ENCODE results near the gene ZNF445.
"Not testable (repeated sequence)": the region's sequence is repeated elsewhere in the genome, so short reads cannot be mapped to it uniquely, and the experiment has no call there.

ZNF445 gene

GRCh38 chr3:44436181-44436580 is 41.3 kb downstream of the ZNF445 start:
- no peak for DNase-seq
- peaks cover 13 to 21% of the 10 kb centered on the region in 2 donors for H3K4me1 Mint-ChIP-seq
- H3K9me3 Mint-ChIP-seq: no peaks in the 10 kb centered on the region
- no peak for ATAC-seq (replicated peaks)
- peaks cover 3 to 4% of the 10 kb centered on the region in 2 donors for H3K36me3 Mint-ChIP-seq
- H3K27ac Mint-ChIP-seq: no peak overlapping the region
- no peaks in the 10 kb centered on the region for H3K27me3 Mint-ChIP-seq
- H3K4me3 Mint-ChIP-seq: no peak overlapping the region

DNA sequence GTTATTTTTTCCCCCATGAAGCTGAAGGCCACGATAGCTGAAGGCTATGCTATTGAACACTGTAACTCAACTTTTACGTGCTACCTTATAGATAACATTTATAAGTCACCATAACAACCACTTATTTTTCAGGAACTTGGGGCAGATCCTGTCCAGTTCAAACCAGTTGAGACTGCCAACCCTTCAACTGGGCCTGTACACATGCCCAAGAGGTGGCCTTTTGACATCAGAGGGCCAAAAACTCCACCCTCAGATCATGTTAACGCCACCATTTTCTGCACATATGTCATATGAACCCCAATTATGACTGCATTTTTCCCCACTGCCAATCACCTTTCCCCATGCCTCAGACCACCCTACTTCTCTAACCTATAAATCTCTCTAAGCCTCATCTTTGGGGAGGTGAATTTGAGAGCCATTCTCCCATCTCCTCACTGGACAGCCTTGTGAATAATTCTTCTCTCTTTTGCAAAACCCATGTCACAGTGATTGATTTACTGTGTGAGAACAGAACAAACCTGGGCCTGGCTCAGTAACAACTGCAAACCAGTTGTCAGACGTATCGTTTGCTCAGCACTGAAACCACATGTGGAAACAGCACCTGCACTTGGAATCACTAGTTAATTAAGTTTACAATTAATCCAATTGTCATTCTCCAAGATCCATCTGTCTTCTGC is 42.5 kb downstream of the ZNF445 start:
- ATAC-seq (replicated peaks) (no peak), DNase-seq (no peak)
- Mint-ChIP-seq H3K4me3 (no peak overlapping the region), H3K27me3 (no peaks in the 10 kb centered on the region), H3K36me3 (peaks cover 3 to 4% of the 10 kb centered on the region in 2 donors), H3K4me1 (peaks cover 7 to 10% of the 10 kb centered on the region in 2 donors), H3K27ac (no peak overlapping the region), H3K9me3 (no peaks in the 10 kb centered on the region)

GRCh38 chr3:44430466-44430865 is 47.0 kb downstream of the ZNF445 start:
- no peak for ATAC-seq (replicated peaks)
- Mint-ChIP-seq H3K4me3 (no peak overlapping the region), H3K4me1 (peaks cover 0 to 2% of the 10 kb centered on the region in 2 donors), H3K27ac (no peak overlapping the region), H3K36me3 (no peaks in the 10 kb centered on the region), H3K27me3 (no peaks in the 10 kb centered on the region), H3K9me3 (no peaks in the 10 kb centered on the region)
- no peak for DNase-seq

DNA sequence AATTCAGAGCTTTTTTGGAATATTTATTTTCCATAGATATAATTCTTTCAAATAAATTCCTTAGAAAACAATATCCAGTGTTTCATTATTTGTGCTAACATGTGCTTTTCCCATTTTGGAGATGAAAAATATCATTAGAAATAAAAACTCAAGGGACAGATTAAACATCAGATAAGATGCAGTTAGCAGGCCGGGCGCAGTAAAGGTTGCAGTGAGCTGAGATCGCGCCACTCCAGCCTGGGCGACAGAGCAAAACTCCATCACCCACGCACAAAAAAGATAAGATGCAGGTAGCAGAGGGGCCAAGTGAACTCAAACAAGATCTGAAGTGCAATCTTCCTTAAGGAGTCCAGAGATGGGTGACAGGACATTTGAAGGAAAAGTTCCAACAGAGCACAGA is 48.0 kb downstream of the ZNF445 start:
- Mint-ChIP-seq H3K27me3 (peaks cover 0 to 7% of the 10 kb centered on the region in 2 donors), H3K4me3 (no peak overlapping the region), H3K4me1 (peaks cover 0 to 2% of the 10 kb centered on the region in 2 donors), H3K27ac (no peak overlapping the region), H3K36me3 (no peaks in the 10 kb centered on the region), H3K9me3 (no peaks in the 10 kb centered on the region)
- DNase-seq: no peak
- no peak for ATAC-seq (replicated peaks)

DNA sequence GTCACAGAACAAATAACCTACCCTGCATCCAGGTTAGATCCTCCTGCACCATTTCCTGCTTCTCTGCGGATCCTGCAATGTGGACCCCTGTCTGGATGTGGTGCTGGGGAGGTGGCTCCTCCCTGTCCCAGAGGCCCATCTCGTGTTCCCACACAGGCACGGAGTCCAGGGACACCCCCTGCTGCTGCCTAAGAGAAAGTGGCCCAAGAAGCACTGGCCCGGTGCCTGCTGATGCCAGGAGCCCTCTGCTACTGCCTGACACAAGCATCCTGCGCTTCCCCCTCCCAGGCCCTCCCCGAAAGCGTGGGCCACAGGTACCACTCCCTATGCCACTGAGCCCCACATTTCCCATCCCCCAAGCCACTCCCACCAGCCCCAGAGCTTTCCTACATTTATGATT is 48.6 kb downstream of the ZNF445 start:
- Mint-ChIP-seq H3K9me3 (no peaks in the 10 kb centered on the region), H3K27me3 (peaks cover 0 to 9% of the 10 kb centered on the region in 2 donors), H3K27ac (no peak overlapping the region), H3K4me3 (no peak overlapping the region), H3K36me3 (no peaks in the 10 kb centered on the region), H3K4me1 (peaks cover 0 to 2% of the 10 kb centered on the region in 2 donors)
- ATAC-seq (replicated peaks): no peak
- DNase-seq: no peak

DNA sequence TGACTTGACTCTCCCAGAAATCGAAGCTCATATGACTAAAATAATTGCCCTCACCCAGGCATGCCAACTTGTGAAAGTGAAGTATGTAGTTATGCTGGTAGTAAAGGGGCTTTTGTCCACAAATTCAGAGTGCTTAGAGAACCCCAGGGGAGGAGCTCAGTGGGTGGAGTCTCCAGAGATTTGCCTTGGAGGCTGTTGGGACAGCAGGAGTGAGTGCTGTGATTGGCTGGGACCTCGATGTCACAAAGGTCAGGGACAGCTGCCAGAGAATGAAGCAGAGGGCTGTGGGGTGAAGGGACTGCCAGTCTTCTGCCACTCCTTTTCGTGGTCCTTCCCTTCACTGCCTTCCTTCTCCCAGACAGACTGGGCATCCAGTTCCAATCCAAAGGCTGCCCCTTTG is 49.8 kb downstream of the ZNF445 start:
- Mint-ChIP-seq H3K4me1 (peaks cover 0 to 2% of the 10 kb centered on the region in 2 donors), H3K4me3 (no peak overlapping the region)
- ATAC-seq (replicated peaks): no peak

GRCh38 chr3:44424758-44425157 is 52.7 kb downstream of the ZNF445 start:
- Mint-ChIP-seq H3K36me3 (no peaks in the 10 kb centered on the region), H3K27ac (no peak overlapping the region), H3K4me1 (peaks cover 0 to 2% of the 10 kb centered on the region in 2 donors), H3K4me3 (no peak overlapping the region), H3K27me3 (peaks cover 0 to 13% of the 10 kb centered on the region in 2 donors), H3K9me3 (no peaks in the 10 kb centered on the region)
- ATAC-seq (replicated peaks): no peak
- DNase-seq: no peak

More for the DNA sequence above, 49.8 kb downstream of the ZNF445 start:
- no peak for DNase-seq
- Mint-ChIP-seq H3K36me3 (no peaks in the 10 kb centered on the region), H3K27me3 (peaks cover 0 to 9% of the 10 kb centered on the region in 2 donors), H3K27ac (no peak overlapping the region), H3K9me3 (no peaks in the 10 kb centered on the region)

DNA sequence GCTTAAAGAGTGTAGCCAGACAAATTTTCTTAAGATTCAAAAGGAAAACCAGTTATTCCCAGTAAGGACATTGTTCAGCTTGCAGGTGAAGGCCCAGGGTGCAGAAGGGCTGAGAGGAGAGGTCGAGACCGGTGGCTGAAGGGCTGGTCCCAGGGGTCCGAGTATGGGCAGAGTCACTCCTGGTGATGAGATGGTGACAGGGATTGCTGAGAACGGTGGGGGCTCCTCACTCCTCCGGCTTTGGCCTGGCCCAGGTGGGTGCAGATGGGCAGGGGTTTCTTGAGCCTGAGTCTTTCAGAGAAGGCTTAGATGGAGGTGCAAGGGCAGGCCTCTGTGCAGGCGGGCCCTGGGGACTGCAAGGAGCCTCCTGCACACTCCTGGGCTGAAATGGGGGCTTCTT is 56.2 kb downstream of the ZNF445 start:
- no peak for ATAC-seq (replicated peaks)
- Mint-ChIP-seq H3K27me3 (peaks cover 0 to 13% of the 10 kb centered on the region in 2 donors), H3K36me3 (no peaks in the 10 kb centered on the region), H3K9me3 (peaks cover 5 to 7% of the 10 kb centered on the region in 2 donors), H3K27ac (no peak overlapping the region), H3K4me3 (no peak overlapping the region), H3K4me1 (no peaks in the 10 kb centered on the region)
- no peak for DNase-seq

GRCh38 chr3:44420676-44421075 is 56.8 kb downstream of the ZNF445 start:
- H3K27ac Mint-ChIP-seq: no peak overlapping the region
- peak in 1 of 2 donors; percentile 19 for ATAC-seq (replicated peaks)

GRCh38 chr3:44419923-44420650 is 57.4 kb downstream of the ZNF445 start:
- H3K36me3 Mint-ChIP-seq: no peaks in the 10 kb centered on the region
- peaks cover 0 to 13% of the 10 kb centered on the region in 2 donors for H3K27me3 Mint-ChIP-seq
- no peak for DNase-seq
- peaks cover 5 to 7% of the 10 kb centered on the region in 2 donors for H3K9me3 Mint-ChIP-seq
- ATAC-seq (replicated peaks): no peak
- no peak overlapping the region for H3K27ac Mint-ChIP-seq
- H3K4me3 Mint-ChIP-seq: no peak overlapping the region
- no peaks in the 10 kb centered on the region for H3K4me1 Mint-ChIP-seq

More at GRCh38 chr3:44420676-44421075, 56.8 kb downstream of the ZNF445 start:
- no peak for DNase-seq
- Mint-ChIP-seq H3K9me3 (peaks cover 5 to 7% of the 10 kb centered on the region in 2 donors), H3K27me3 (peaks cover 0 to 13% of the 10 kb centered on the region in 2 donors), H3K4me3 (no peak overlapping the region), H3K4me1 (no peaks in the 10 kb centered on the region), H3K36me3 (no peaks in the 10 kb centered on the region)

DNA sequence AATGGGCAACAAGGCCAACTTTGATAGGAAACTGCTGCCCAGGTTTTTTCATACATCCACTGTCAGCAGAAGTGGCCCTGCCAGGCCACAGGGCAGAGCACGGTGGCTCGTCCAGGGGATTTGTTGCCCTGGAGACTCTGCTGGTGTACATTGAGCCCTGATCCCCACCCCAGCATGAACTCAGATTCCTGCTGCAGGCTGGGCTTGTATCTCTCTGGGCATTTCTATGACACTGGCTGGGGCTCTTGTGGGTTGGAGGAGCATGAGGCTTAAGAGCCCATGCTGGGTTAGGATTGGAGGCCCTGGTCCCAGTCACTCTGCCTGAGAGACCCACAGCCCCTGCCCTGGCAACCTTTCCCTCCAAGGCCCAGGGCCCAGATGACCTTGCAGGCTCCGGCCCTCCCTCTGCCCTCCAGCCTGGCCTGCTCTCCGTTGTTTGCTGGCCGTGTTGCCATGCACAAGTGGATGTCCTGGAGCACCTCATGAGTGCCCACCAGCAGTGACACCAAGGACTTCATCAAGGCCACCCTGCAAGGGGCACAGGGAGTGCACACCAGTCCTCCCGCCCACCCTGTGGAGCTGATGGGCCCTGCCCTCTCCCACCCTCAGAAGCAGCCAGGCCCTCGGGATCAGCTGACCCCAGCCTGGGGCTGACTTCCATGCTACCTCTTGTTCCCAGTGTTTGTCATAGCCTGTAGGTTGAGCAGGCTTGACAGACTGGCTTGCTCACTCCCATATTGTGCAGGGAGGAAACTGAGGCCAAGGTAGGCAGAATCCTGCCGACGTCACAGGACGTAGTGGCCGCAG is 58.2 kb downstream of the ZNF445 start:
- H3K27ac Mint-ChIP-seq: no peak overlapping the region
- peaks cover 0 to 5% of the 10 kb centered on the region in 2 donors for H3K27me3 Mint-ChIP-seq
- ATAC-seq (replicated peaks) (no peak), DNase-seq (no peak)
- no peak overlapping the region for H3K4me3 Mint-ChIP-seq
- no peaks in the 10 kb centered on the region for H3K4me1 Mint-ChIP-seq
- H3K36me3 Mint-ChIP-seq: no peaks in the 10 kb centered on the region
- H3K9me3 Mint-ChIP-seq: peaks cover 5 to 7% of the 10 kb centered on the region in 2 donors

GRCh38 chr3:44418549-44418948 is 58.9 kb downstream of the ZNF445 start:
- no peak for ATAC-seq (replicated peaks)
- Mint-ChIP-seq H3K4me1 (no peaks in the 10 kb centered on the region), H3K27me3 (peaks cover 0 to 4% of the 10 kb centered on the region in 2 donors), H3K27ac (no peak overlapping the region), H3K9me3 (peaks cover 5 to 7% of the 10 kb centered on the region in 2 donors), H3K36me3 (no peaks in the 10 kb centered on the region), H3K4me3 (no peak overlapping the region)
- DNase-seq: no peak

- not testable (repeated sequence) for DNase-seq; H3K9me3 Mint-ChIP-seq; H3K4me3 Mint-ChIP-seq; H3K36me3 Mint-ChIP-seq; ATAC-seq (replicated peaks); H3K27me3 Mint-ChIP-seq; H3K4me1 Mint-ChIP-seq; H3K27ac Mint-ChIP-seq
Observed at GRCh38 chr3:44418118-44418517, 59.4 kb downstream of the ZNF445 start.
